ENCODE data around the gene CCDC157.
A peak's percentile ranks its signal among the peaks of the same experiment; 100 is the strongest.

The CCDC157 gene

DNA sequence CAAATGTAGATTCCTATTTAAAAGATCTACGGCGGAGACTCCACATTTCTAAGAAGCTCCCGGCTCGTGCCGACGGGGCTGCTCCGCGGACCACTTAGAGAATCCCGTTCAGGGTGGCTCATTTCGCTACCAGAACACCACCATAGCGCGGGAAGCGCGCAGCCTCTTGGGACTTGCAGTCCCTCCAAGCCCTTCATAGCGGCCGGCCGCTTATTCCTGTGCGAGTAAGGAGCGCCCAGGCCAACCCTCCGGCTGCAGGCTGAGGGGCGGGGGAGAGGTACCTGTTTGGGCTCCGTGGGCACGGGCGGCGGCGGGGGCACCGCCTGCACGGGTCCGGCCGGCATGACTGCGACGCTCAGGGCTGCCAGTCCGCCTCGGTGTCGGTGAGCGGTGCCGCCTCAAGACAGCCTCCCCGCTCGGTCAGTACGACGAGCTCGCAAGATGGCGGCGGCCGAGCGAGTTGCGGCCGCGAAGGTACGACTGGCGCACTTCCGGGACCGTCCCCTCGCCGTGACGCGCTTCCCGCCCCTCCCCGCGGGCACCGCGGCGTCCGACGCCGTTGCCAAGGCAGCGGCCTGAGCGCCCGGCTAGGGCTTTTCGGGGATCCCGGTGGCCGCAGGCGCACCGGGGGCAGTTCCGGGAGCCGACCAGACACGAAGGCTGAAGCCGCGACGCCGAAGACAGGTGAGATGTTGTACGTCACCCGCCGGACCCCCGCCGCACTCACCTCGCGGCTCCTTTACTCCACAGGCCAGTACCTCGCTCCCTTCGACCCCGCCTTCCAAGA is at the start of gene CCDC157, which contains the start of gene SF3A1:
Gene CCDC157, plus strand, starts transcription at position 559 of the 787 bp plus-strand sequence. CDS start 8,994 bp downstream, outside the sequence.
Gene SF3A1, minus strand, starts transcription at position 446 of the 787 bp plus-strand sequence. Its CDS starts 102 bp downstream, at position 344.
- DNase-seq (ENCODE audit: low spot score), result peak; percentile 93

DNA sequence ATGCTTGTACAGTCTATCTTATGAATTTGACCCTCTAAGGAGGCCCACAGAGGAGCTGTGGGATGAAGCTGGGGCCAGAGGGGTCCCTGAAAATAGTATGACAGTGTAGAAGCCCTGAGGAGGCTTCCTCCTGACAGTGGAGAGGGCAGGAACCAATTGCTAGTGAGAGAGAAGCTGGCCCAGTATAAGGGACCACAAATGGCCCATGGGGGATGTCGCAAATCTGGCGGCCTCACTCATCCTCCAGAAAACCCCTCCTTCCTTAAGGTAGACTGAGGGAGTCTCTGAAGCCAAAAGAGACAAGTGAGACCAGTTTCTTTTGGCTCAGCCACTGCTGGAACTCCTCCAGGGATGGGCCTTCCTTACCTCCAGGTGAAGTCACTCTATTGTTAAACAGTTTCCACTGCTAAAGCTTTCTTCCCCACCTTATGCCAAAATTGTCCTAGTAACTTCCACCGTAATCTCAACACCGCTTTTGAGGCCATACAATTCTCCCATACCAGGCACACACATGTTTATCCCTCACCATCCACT is 49.7 kb upstream of the CCDC157 start:
- DNase-seq (ENCODE audit: low spot score), result no peak

- no peak for DNase-seq (ENCODE audit: low spot score)
Observed at GRCh38 chr22:30308093-30308492, 48.7 kb upstream of the CCDC157 start.

DNA sequence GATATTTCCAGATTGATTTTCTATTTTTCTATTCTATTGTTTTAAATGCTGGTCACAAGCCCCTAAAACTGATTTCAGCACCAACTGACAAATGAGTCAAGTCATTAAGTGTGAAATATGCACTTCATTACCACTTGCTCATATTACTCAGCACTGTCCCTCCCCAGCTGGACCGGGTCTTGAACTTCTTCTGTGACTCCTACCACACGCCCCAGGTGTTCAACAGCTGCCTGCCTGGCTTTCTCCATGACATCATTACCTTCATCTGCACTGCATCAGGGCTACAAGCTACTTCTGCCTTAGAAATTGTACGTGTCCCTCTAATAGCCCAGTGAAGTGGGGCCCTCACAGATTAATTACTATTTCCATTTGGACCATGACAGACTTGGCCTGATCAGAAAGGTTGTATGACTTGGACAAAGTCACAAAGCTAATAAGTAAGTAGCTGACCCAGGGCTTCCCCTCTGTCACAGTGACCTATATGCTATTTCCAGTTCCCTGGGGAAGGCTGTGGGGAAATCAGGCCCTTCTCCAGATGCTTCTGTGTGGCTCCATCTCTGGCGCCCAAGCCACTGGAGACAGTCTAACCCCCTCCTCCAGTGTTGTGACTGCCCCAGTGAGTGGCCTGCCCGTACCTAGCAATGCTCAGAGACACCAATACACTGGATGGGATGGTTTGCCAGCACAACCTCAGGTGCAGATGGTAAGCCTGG is 48.1 kb upstream of the CCDC157 start:
- no peak for DNase-seq (ENCODE audit: low spot score)

GRCh38 chr22:30309951-30310741 is 46.7 kb upstream of the CCDC157 start:
- no peak for DNase-seq (ENCODE audit: low spot score)

GRCh38 chr22:30310881-30311771 is 45.7 kb upstream of the CCDC157 start:
- no peak for DNase-seq (ENCODE audit: low spot score)

- DNase-seq (ENCODE audit: low spot score), result no peak
Observed at GRCh38 chr22:30312053-30312452, 44.8 kb upstream of the CCDC157 start.

DNA sequence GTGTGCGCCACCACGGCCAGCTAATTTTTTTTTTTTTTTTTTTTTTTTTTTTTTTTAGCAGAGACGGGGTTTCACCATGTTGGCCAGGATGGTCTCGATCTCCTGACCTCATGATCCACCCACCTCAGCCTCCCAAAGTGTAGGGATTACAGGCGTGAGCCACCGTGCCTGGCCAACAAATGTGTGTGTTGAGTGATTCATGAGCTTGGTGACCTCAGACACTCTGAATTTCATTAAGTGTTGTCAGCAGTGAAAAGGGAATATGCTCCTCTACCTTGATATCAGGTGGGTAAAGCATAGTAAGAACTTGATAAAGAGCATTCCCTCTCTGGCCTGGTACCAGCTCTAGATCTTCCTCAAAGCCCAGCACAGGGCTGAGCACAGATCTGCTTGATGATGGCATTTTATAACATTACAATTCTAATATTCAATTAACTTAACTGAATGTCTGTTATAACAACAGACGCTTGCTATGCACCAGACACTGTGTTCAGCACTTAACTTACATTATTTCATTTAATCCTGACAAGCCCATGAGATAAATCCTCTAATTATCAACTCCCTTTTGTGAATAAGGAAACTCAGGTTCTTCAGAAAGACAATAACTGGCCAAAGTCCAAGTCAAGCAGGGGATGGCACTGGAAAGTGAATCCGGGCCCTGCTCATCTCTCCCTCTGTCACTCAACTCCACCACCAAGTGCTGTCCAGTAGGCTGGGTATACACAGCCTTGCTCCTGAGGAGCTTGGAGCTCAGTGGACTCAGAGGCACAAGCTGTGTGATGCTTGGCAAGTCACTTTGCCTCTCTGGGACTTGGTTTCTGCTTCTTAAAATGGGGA is 43.1 kb upstream of the CCDC157 start:
- DNase-seq (ENCODE audit: low spot score), result no peak

DNA sequence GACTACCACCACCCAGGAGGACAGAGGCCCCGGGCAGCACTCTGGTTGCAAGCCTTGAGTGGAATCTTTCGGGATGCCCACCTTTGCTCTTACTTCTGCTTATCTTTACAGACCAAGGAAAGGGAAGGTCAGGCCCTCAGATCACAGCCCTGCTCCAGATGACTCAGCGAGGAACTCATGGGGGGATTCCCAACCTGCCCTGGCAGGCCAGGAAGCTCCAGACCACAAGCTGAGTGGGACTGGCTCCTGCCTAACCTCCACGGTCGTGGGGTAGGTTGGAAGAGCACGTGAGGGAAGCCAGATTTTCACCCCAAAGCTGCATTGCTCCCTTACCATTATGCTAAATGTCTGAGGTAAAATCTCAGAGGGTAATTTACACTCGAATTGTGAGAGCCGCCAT is 41.9 kb upstream of the CCDC157 start:
- no peak for DNase-seq (ENCODE audit: low spot score)

- DNase-seq (ENCODE audit: low spot score), result no peak
Observed at GRCh38 chr22:30315962-30316576, 40.7 kb upstream of the CCDC157 start.

DNA sequence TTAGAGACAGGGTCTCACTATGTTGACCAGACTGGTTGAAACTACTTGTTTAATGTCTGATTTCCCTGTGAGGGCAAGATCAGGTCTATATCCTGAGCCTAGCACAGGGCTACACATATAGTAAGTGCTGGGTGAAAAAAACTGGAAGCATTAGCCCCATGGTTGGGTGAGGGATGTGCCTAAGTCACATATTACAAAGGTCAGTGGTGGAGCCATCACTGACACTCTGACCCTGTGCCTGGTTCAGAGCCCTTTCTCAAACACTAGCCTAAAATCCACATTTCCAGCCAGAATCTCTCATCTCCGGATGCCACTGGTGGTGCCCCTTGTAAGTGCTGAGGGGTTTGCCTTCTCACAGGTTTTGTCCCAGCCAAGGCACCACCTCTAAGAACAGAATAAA is 39.0 kb upstream of the CCDC157 start:
- no peak for DNase-seq (ENCODE audit: low spot score)

- DNase-seq (ENCODE audit: low spot score), result no peak
Observed at GRCh38 chr22:30318799-30319419, 37.9 kb upstream of the CCDC157 start.

- DNase-seq (ENCODE audit: low spot score), result no peak
Observed at GRCh38 chr22:30320021-30320556, 36.7 kb upstream of the CCDC157 start.

DNA sequence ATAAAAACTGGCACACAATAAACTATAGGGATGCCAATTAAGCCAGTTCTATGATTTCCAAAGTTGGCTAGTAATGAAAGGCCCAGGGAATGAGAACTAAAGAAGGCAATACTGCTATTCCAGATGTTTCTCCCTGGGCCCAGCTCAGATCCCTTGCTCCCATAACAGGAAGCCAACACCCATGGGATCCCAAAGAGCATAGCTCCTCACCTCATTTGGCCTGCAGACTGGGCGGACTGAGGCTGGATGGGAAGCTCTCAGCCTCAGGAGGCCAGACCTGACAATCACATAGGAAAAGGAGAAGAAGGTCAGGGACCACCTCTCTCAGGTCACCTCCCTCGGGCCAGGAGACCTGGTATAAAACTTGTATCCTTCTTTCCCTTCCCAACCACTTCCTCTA is 35.3 kb upstream of the CCDC157 start:
- no peak for DNase-seq (ENCODE audit: low spot score)

DNA sequence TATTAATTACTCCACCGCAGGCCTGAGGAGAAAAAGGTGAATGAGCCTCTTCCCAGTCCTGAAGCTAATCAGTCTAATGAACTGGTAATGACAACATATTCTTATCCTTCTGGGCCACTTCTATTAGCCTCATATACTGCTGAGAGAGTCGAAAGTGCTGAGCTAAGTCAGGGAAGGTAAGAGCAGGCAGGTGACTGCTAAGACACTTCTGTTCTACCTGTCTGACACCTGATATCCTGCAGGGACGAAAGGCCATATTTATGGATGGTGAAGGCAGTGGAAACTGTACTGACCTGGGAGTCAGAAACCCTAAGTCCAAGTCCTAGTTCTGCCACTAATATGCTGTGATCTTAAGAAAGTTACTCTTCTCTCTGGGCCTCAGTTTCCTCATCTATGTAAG is 33.6 kb upstream of the CCDC157 start:
- no peak for DNase-seq (ENCODE audit: low spot score)

- no peak for DNase-seq (ENCODE audit: low spot score)
Observed at GRCh38 chr22:30324014-30324730, 32.6 kb upstream of the CCDC157 start.

GRCh38 chr22:30325065-30325720 is 31.6 kb upstream of the CCDC157 start:
- peak; percentile 53 for DNase-seq (ENCODE audit: low spot score)

GRCh38 chr22:30325724-30326254 is 31.0 kb upstream of the CCDC157 start:
- no peak for DNase-seq (ENCODE audit: low spot score)
